H9 (cell line): ENCODE data around the gene CRHR1. TPM values are rescaled to one million over a fixed set of nuclear protein-coding genes. Genes with fewer than 3 reads are reported as not detected.

Experiments
- DNase-seq: peaks from one replicate; pipeline ENCODE4 v3.0.0-alpha.2; 2017
- H2AFZ ChIP-seq: one replicate; pipeline ENCODE4 v1.6.1; 2013; ENCODE audit warnings: mild to moderate bottlenecking, low read length, control low read depth, moderate library complexity
- H2AK5ac ChIP-seq: 2 replicates; pipeline ENCODE4 v1.6.1; 2013; ENCODE audit warnings: low read length, control low read depth, mixed read lengths; ENCODE audit not compliant: insufficient read length
- H2BK120ac ChIP-seq: one replicate; pipeline ENCODE4 v1.6.1; 2013; ENCODE audit warnings: low read depth, mild to moderate bottlenecking, low read length, control low read depth, inconsistent platforms; ENCODE audit not compliant: poor library complexity, severe bottlenecking
- H2BK12ac ChIP-seq: 2 replicates; pipeline ENCODE4 v1.6.1; 2013; ENCODE audit warnings: low read length, control low read depth, mixed read lengths, low read depth; ENCODE audit not compliant: insufficient read length
- H2BK15ac ChIP-seq: 2 replicates; pipeline ENCODE4 v1.6.1; 2013; ENCODE audit warnings: low read depth, low read length, control low read depth
- H2BK20ac ChIP-seq: one replicate; pipeline ENCODE4 v1.6.1; 2013; ENCODE audit warnings: low read depth, mild to moderate bottlenecking, low read length, control low read depth, inconsistent platforms; ENCODE audit not compliant: poor library complexity, severe bottlenecking
- H2BK5ac ChIP-seq: 2 replicates; pipeline ENCODE4 v1.6.1; 2013; ENCODE audit warnings: low read length, control low read depth, mixed read lengths; ENCODE audit not compliant: insufficient read length
- H3K14ac ChIP-seq: 2 replicates; pipeline ENCODE4 v1.6.1; 2013; ENCODE audit warnings: low read length, control low read depth; ENCODE audit not compliant: insufficient read depth
- H3K18ac ChIP-seq: 2 replicates; pipeline ENCODE4 v1.6.1; 2013; ENCODE audit warnings: low read depth, mild to moderate bottlenecking, mixed read lengths, low read length, control low read depth; ENCODE audit not compliant: insufficient read length
- H3K23ac ChIP-seq: 2 replicates; pipeline ENCODE4 v1.6.1; 2013; ENCODE audit warnings: low read length, control low read depth, mixed read lengths, low read depth; ENCODE audit not compliant: insufficient read length
- H3K23me2 ChIP-seq: 2 replicates; pipeline ENCODE4 v1.6.1; 2013; ENCODE audit warnings: low read depth, mild to moderate bottlenecking, mixed read lengths, low read length, control low read depth; ENCODE audit not compliant: insufficient read length, poor library complexity, severe bottlenecking
- H3K27ac ChIP-seq: 2 replicates; pipeline ENCODE4 v1.5.1; 2013; ENCODE audit warnings: low read length, control low read depth, mixed read lengths, low read depth; ENCODE audit not compliant: insufficient read length
- H3K27me3 ChIP-seq: 2 replicates; pipeline ENCODE4 v1.6.1; 2013; ENCODE audit warnings: low read length, control low read depth, inconsistent platforms; ENCODE audit not compliant: insufficient read depth
- H3K4ac ChIP-seq: 2 replicates; pipeline ENCODE4 v1.6.1; 2013; ENCODE audit warnings: low read depth, mild to moderate bottlenecking, control low read depth, inconsistent platforms, low read length, moderate library complexity
- H3K4me1 ChIP-seq: 2 replicates; pipeline ENCODE4 v1.6.1; 2013; ENCODE audit warnings: low read length, control low read depth, inconsistent platforms; ENCODE audit not compliant: insufficient read depth
- H3K4me2 ChIP-seq: 2 replicates; pipeline ENCODE4 v1.6.1; 2013; ENCODE audit warnings: low read length, control low read depth, mixed read lengths; ENCODE audit not compliant: insufficient read length, insufficient read depth
- H3K56ac ChIP-seq: 2 replicates; pipeline ENCODE4 v1.6.1; 2013; ENCODE audit warnings: low read depth, mild to moderate bottlenecking, mixed read lengths, low read length, control low read depth; ENCODE audit not compliant: insufficient read length
- H3K79me1 ChIP-seq: 2 replicates; pipeline ENCODE4 v1.6.1; 2013; ENCODE audit warnings: low read depth, mild to moderate bottlenecking, moderate library complexity, low read length, control low read depth, inconsistent platforms; ENCODE audit not compliant: insufficient read depth, poor library complexity, severe bottlenecking
- H3K79me2 ChIP-seq: 2 replicates; pipeline ENCODE4 v1.6.1; 2013; ENCODE audit warnings: low read length, control low read depth, inconsistent platforms; ENCODE audit not compliant: insufficient read depth
- H3K9ac ChIP-seq: 2 replicates; pipeline ENCODE4 v1.6.1; 2013; ENCODE audit warnings: low read length, control low read depth, mixed read lengths; ENCODE audit not compliant: insufficient read length; ENCODE audit errors: extremely low read depth
- H3K9me3 ChIP-seq: one replicate; pipeline ENCODE4 v1.6.1; 2013; ENCODE audit warnings: low read depth, low read length, inconsistent platforms; ENCODE audit not compliant: control insufficient read depth
- H3T11ph ChIP-seq: one replicate; pipeline ENCODE4 v1.6.1; 2013; ENCODE audit warnings: mild to moderate bottlenecking, low read length, control low read depth, inconsistent platforms
- H4K20me1 ChIP-seq: one replicate; pipeline ENCODE4 v1.6.1; 2013; ENCODE audit not compliant: control insufficient read depth, insufficient read length, insufficient read depth
- H4K5ac ChIP-seq: 2 replicates; pipeline ENCODE4 v1.6.1; 2013; ENCODE audit warnings: low read depth, mild to moderate bottlenecking, mixed read lengths, low read length, control low read depth; ENCODE audit not compliant: insufficient read length
- H4K8ac ChIP-seq: replicated peaks from 2 replicates; pipeline ENCODE4 v1.6.1; 2013; ENCODE audit warnings: low read length, control low read depth, mixed read lengths, low read depth; ENCODE audit not compliant: insufficient read length
- H4K91ac ChIP-seq: 2 replicates; pipeline ENCODE4 v1.6.1; 2013; ENCODE audit warnings: low read depth, mild to moderate bottlenecking, moderate library complexity, mixed read lengths, low read length, control low read depth; ENCODE audit not compliant: insufficient read length
- H3K27ac Mint-ChIP-seq, 3 experiments: 2 replicates in 2 of 3; 3 replicates in 1 of 3; pipeline ENCODE4 v1.8.0; 2020 to 2021; ENCODE audit warnings: mixed read lengths in 3 of 3, mild to moderate bottlenecking in 1 of 3, moderate library complexity in 1 of 3
- H3K27me3 Mint-ChIP-seq: 2 replicates; pipeline ENCODE4 v1.8.0; 2021; ENCODE audit warnings: low read depth, mild to moderate bottlenecking, moderate library complexity, mixed read lengths
- H3K36me3 Mint-ChIP-seq, 3 experiments: 2 replicates in 2 of 3; 3 replicates in 1 of 3; pipeline ENCODE4 v1.8.0; 2020 to 2021; ENCODE audit warnings: low read depth in 3 of 3, mixed read lengths in 3 of 3; ENCODE audit not compliant: insufficient read depth in 1 of 3
- H3K4me1 Mint-ChIP-seq, 2 experiments: 2 replicates each; pipeline ENCODE4 v1.8.0; 2020; ENCODE audit warnings: mixed read lengths in 2 of 2
- H3K4me3 Mint-ChIP-seq, 2 experiments: 2 replicates in 1 of 2; 3 replicates in 1 of 2; pipeline ENCODE4 v1.8.0; 2020 to 2021; ENCODE audit warnings: mild to moderate bottlenecking in 2 of 2, mixed read lengths in 2 of 2, moderate library complexity in 1 of 2
- H3K9me3 Mint-ChIP-seq, 2 experiments: 2 replicates in 1 of 2; 3 replicates in 1 of 2; pipeline ENCODE4 v1.8.0; 2020; ENCODE audit warnings: mild to moderate bottlenecking in 2 of 2, mixed read lengths in 2 of 2, moderate library complexity in 1 of 2
- WGBS: extraction: QIAGEN DNeasy Blood & Tissue Kit; methylation state at CpG from one replicate; pipeline ENCODE4 v1.1.7; 2013; ENCODE audit warnings: missing lambda C conversion rate, low lambda C conversion rate, mixed read lengths; ENCODE audit not compliant: insufficient read length; ENCODE audit errors: extremely low coverage; 5-methylcytosine and 5-hydroxymethylcytosine counted together
- total RNA-seq: library from RNA; stranded (reverse); gene quantifications from 2 replicates; pipeline ENCODE4 v1.2.1, GENCODE V29; 2021
- TF ChIP-seq, protein P1 (sequence below): fragments of 200-600 bp; sonication (generic); conservative IDR thresholded peaks from 3 replicates; pipeline ENCODE4 v1.8.0; 2021; ENCODE audit warnings: antibody characterized with exemption, mild to moderate bottlenecking

CRHR1 gene
- total RNA-seq, 1 experiment from 2014 or later, result 0.52 TPM

DNA sequence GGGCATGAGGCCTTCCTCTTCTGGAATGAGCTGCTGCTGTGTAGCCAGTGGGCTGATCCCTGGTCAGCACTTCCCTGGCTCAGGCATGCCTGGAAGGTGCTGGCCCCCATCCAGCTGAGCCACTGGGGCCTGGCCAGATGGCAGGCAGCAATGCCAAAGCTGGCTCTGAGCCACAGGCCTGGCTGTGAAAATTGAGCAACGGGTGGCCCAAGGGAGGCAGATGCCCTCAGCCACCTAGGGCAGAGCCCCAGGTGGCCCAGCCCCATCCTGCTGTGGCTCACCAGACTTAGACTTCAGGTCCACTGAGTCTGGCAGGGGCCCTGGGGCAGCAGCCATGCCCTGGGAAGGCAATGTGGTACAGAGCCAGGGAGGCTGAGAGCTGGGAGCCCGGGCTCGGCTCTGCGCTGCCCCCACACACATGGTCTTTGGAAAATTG lies 8.5 kb upstream of the CRHR1 start:
- Histone ChIP-seq H2BK15ac (no peak overlapping the region), H2BK120ac (no peak overlapping the region), H2AFZ (no peak overlapping the region), H2BK20ac (no peak overlapping the region), H3K79me1 (no peaks in the 10 kb centered on the region), H3K14ac (no peak overlapping the region), H3K23ac (no peak overlapping the region), H3K56ac (no peak overlapping the region), H3K4ac (no peak overlapping the region), H4K8ac (no peak overlapping the region), H2AK5ac (no peak overlapping the region), H3K9ac (no peak overlapping the region), H3K23me2 (no peaks in the 10 kb centered on the region), H3K79me2 (no peaks in the 10 kb centered on the region), H2BK5ac (no peak overlapping the region), H3K27me3 (no peaks in the 10 kb centered on the region), H3T11ph (no peak overlapping the region), H3K27ac (no peak overlapping the region), H3K18ac (no peak overlapping the region), H3K4me2 (no peak overlapping the region), H4K5ac (no peak overlapping the region), H3K9me3 (no peaks in the 10 kb centered on the region), H4K20me1 (no peaks in the 10 kb centered on the region), H2BK12ac (no peak overlapping the region), H3K4me1 (peaks cover 3% of the 10 kb centered on the region; the same call in 1 of the 2 replicates), H4K91ac (no peak overlapping the region)
- TF ChIP-seq, protein P1, sequence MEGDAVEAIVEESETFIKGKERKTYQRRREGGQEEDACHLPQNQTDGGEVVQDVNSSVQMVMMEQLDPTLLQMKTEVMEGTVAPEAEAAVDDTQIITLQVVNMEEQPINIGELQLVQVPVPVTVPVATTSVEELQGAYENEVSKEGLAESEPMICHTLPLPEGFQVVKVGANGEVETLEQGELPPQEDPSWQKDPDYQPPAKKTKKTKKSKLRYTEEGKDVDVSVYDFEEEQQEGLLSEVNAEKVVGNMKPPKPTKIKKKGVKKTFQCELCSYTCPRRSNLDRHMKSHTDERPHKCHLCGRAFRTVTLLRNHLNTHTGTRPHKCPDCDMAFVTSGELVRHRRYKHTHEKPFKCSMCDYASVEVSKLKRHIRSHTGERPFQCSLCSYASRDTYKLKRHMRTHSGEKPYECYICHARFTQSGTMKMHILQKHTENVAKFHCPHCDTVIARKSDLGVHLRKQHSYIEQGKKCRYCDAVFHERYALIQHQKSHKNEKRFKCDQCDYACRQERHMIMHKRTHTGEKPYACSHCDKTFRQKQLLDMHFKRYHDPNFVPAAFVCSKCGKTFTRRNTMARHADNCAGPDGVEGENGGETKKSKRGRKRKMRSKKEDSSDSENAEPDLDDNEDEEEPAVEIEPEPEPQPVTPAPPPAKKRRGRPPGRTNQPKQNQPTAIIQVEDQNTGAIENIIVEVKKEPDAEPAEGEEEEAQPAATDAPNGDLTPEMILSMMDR, result no peak
- no CpG with 5 or more reads among the region's 4 CpGs for WGBS
- Mint-ChIP-seq H3K4me3 (no peak overlapping the region), H3K36me3 (peaks cover 0 to 2% (median 0%) of the 10 kb centered on the region in 3 experiments; a peak in 3 of 7 replicates), H3K4me1 (peaks cover 17 to 35% of the 10 kb centered on the region in 2 experiments), H3K27ac (no peak overlapping the region), H3K9me3 (peaks cover 0 to 4% of the 10 kb centered on the region in 2 experiments; a peak in 1 of 5 replicates), H3K27me3 (peaks cover 59% of the 10 kb centered on the region)
- DNase-seq, result no peak
